Lower lobe of right lung (tissue), 2 donors: Measurements from ENCODE around the gene PRKD2. TPM values are rescaled to one million over a fixed set of nuclear protein-coding genes. Genes with fewer than 3 reads are reported as not detected.

Experiments used
- ATAC-seq, 2 donors: fragments of 200-7000 bp; cut with Tn5 transposase; one replicate each; pipeline ENCODE4 v1.9.1; 2020 to 2022; ENCODE audit warnings: mild to moderate bottlenecking in 2 of 2, moderate library complexity in 2 of 2
- DNase-seq: peaks from one replicate; pipeline ENCODE4 v3.0.0-alpha.2; 2020
- H3K27ac ChIP-seq: fragments of 200-600 bp; one replicate; pipeline ENCODE4 v1.8.0; 2022
- H3K27me3 ChIP-seq: fragments of 200-600 bp; one replicate; pipeline ENCODE4 v1.8.0; 2022; ENCODE audit warnings: low read depth
- H3K36me3 ChIP-seq: fragments of 200-600 bp; one replicate; pipeline ENCODE4 v1.8.0; 2022; ENCODE audit warnings: mild to moderate bottlenecking
- H3K4me1 ChIP-seq: fragments of 200-600 bp; one replicate; pipeline ENCODE4 v1.8.0; 2022
- H3K4me3 ChIP-seq: fragments of 200-600 bp; one replicate; pipeline ENCODE4 v1.8.0; 2022; ENCODE audit warnings: mild to moderate bottlenecking
- H3K9me3 ChIP-seq: fragments of 200-600 bp; one replicate; pipeline ENCODE4 v1.8.0; 2022
- CTCF ChIP-seq: fragments of 200-600 bp; IDR thresholded peaks from one replicate; pipeline ENCODE4 v1.8.0; 2022; ENCODE audit warnings: antibody characterized with exemption, mild to moderate bottlenecking
- intact Hi-C: fragments of 100-400 bp; cut with DNase I; formaldehyde crosslinking; loops from one replicate; pipeline ENCODE4 v1.11.0; 2022
- total RNA-seq: library from RNA; stranded (reverse); fragmentation: NEBNext Ultra II Directional; extraction: Animal tissue kit (Norgen Biotek cat#: 25700); gene quantifications from one replicate; pipeline ENCODE4 v1.2.1, GENCODE V29; 2021
- donor health status: DM: no; HTN: yes; CAD: no; lungs with severe emphysema.

The PRKD2 gene
- total RNA-seq, 1 donor from 2014 or later = 45.0 TPM

- no peaks in the 10 kb centered on the region for H3K27me3 ChIP-seq
- DNase-seq (no peak), ATAC-seq (no peak)
- no peak for TF ChIP-seq CTCF
- H3K9me3 ChIP-seq = no peaks in the 10 kb centered on the region
- peaks cover 100% of the 10 kb centered on the region for H3K36me3 ChIP-seq
- H3K4me3 ChIP-seq = no peak overlapping the region
- intact Hi-C loops = no loop called here
- no peak overlapping the region for H3K27ac ChIP-seq
- H3K4me1 ChIP-seq = no peaks in the 10 kb centered on the region
Measured at GRCh38 chr19:46691104-46691503, 25.8 kb downstream of the PRKD2 start.

DNA sequence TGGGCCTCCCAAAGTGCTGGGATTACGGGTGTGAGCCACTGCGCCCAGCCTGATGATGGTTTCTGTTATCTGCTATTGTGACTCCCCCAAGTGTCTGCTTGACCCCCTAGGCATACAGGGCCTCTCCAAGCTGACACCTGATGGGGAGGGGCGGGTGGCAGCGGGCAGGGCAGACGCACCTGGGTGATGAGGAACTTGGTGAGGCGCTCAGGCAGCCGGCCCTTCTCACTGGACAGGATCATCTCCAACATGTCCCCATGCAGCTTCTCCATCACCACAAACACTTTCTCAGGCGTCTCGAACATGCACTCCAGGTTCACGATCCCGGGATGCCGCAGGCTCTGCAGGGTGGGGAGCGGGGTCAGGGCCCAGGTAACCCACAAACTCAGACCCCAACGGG is 27.6 kb downstream of the PRKD2 start:
- Histone ChIP-seq H3K27ac (no peak overlapping the region), H3K4me3 (no peak overlapping the region)
- intact Hi-C loops = no loop called here

GRCh38 chr19:46687438-46688145 is 29.3 kb downstream of the PRKD2 start:
- H3K9me3 ChIP-seq = no peaks in the 10 kb centered on the region
- no peak for TF ChIP-seq CTCF

More for the DNA sequence above, 27.6 kb downstream of the PRKD2 start:
- Histone ChIP-seq H3K36me3 (peaks cover 100% of the 10 kb centered on the region), H3K9me3 (no peaks in the 10 kb centered on the region), H3K4me1 (no peaks in the 10 kb centered on the region), H3K27me3 (no peaks in the 10 kb centered on the region)
- DNase-seq (no peak), ATAC-seq (no peak)
- no peak for TF ChIP-seq CTCF

DNA sequence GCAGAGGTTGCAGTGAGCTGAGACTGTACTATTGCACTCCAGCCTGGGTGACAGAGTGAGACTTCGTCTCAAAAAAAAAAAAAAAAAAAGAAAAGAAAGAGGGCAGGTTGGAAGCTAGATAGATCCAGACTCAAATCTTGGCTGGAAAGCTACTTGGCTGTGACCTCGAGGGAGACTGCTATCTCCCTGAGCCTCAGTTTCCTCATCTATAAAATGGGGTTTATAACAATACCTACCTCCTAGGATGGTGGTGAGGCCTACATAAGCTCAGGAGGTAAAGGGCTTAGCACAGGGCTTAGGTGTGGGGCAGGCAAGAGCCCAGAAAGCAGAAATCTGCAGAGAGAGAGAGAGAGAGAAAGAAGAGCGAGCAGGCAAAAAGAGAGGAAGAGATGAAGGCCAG is 31.7 kb downstream of the PRKD2 start:
- H3K4me3 ChIP-seq = no peak overlapping the region
- H3K27ac ChIP-seq = no peak overlapping the region
- DNase-seq (no peak), ATAC-seq (no peak)
- TF ChIP-seq CTCF = no peak
- no peaks in the 10 kb centered on the region for H3K27me3 ChIP-seq
- intact Hi-C loops = no loop called here
- no peaks in the 10 kb centered on the region for H3K9me3 ChIP-seq
- H3K4me1 ChIP-seq = no peaks in the 10 kb centered on the region
- peaks cover 100% of the 10 kb centered on the region for H3K36me3 ChIP-seq

More at GRCh38 chr19:46687438-46688145, 29.3 kb downstream of the PRKD2 start:
- no peaks in the 10 kb centered on the region for H3K27me3 ChIP-seq
- H3K4me3 ChIP-seq = no peak overlapping the region
- intact Hi-C loops = no loop called here
- H3K27ac ChIP-seq = no peak overlapping the region
- ATAC-seq = no peak
- no peak for DNase-seq
- no peaks in the 10 kb centered on the region for H3K4me1 ChIP-seq
- peaks cover 100% of the 10 kb centered on the region for H3K36me3 ChIP-seq

DNA sequence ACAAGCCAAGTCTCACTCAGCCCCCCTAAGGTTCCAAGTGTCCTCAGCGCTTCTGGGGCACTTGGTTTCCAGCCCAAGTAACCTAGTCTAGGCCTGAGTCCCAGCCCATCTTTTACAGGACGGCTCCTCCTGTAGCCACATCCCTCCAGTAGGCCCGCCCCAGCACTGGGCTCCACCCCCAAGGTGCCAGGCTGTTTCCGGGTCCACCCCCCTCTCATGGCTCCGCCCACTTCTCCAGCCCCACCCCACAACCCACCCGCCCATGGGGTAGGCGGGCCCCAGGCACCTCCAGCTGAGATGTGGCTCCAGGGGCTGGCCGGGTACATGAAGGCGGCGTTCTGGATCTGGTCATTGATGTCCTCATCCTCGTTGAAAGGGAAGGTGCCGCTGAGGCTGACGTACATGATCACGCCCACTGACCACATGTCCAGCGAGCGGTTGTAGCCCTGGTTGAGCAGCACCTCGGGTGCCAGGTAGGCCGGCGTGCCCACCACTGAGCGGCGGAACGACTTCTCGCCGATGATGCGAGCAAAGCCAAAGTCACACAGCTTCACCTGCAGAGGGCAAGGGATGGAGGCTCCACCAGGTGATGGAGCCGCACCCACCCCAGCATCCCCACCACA is 38.7 kb downstream of the PRKD2 start:
- intact Hi-C loops = no loop called here
- Histone ChIP-seq H3K36me3 (peaks cover 100% of the 10 kb centered on the region), H3K4me1 (no peaks in the 10 kb centered on the region), H3K9me3 (no peaks in the 10 kb centered on the region), H3K27me3 (no peaks in the 10 kb centered on the region), H3K27ac (no peak overlapping the region), H3K4me3 (no peak overlapping the region)
- ATAC-seq (peak; percentile 48 to 64), DNase-seq (no peak)
- no peak for TF ChIP-seq CTCF
